Peyer's patch (tissue), 4 donors: Measurements from ENCODE around the gene TRIM2. TPM values are rescaled to one million over a fixed set of nuclear protein-coding genes. Genes with fewer than 3 reads are reported as not detected.

ENCODE experiments used
- DNase-seq, 3 donors: peaks; one replicate each; pipeline ENCODE4 v3.0.0-alpha.2; 2017 to 2019
- H3K27ac ChIP-seq, 4 donors: fragments of 200-600 bp; sonication (generic); one replicate each; pipeline ENCODE4 v1.5.1; 2016 to 2019
- H3K27me3 ChIP-seq, 2 donors: fragments of 200-600 bp; sonication (generic); one replicate each; pipeline ENCODE4 v1.5.1; 2019
- H3K36me3 ChIP-seq, 3 donors: fragments of 200-600 bp; sonication (generic); one replicate each; pipeline ENCODE4 v1.5.1; 2016 to 2019
- H3K4me1 ChIP-seq, 4 donors: fragments of 200-600 bp; sonication (generic); one replicate each; pipeline ENCODE4 v1.5.1; 2016 to 2019
- H3K4me3 ChIP-seq, 4 donors: fragments of 200-600 bp; sonication (generic); 1 replicate in 3 of 4; 2 replicates in 1 of 4; pipeline ENCODE4 v1.5.1; 2016 to 2019; ENCODE audit warnings: mild to moderate bottlenecking in 1 of 4
- H3K9me3 ChIP-seq, 4 donors: fragments of 200-600 bp; sonication (generic); one replicate each; pipeline ENCODE4 v1.5.1; 2016 to 2019; ENCODE audit warnings: mild to moderate bottlenecking in 1 of 4
- CTCF ChIP-seq, 6 experiments: fragments of 450-650 bp in 4 of 6; fragments of 200-600 bp in 2 of 6; sonication (generic) in 1 of 6; IDR thresholded peaks; one replicate each; pipeline ENCODE4 v1.5.1; 2017 to 2019; ENCODE audit warnings: antibody characterized with exemption in 6 of 6, mild to moderate bottlenecking in 3 of 6, moderate library complexity in 1 of 6
- POLR2A ChIP-seq, 2 donors: fragments of 450-650 bp; IDR thresholded peaks; one replicate each; pipeline ENCODE4 v1.5.1; 2017; ENCODE audit warnings: antibody characterized with exemption in 2 of 2, mild to moderate bottlenecking in 2 of 2, moderate library complexity in 2 of 2
- total RNA-seq, 4 donors: library from RNA; depleted of rRNA; stranded (reverse); fragments of >200 nt; gene quantifications; one replicate each; pipeline ENCODE4 v1.1.0, GENCODE V29; 2016

Gene TRIM2
- total RNA-seq, 4 donors from 2014 or later: 58.6 to 158 (median 144) TPM

GRCh38 chr4:153265306-153266047 is 61.2 kb downstream of the TRIM2 start:
- TF ChIP-seq POLR2A (IDR thresholded peaks at IDR 0.05) (no peak), CTCF (IDR thresholded peaks at IDR 0.05) (no peak)
- H3K36me3 ChIP-seq: no peaks in the 10 kb centered on the region
- H3K4me1 ChIP-seq: peaks cover 0 to 12% (median 0%) of the 10 kb centered on the region in 4 donors
- H3K4me3 ChIP-seq: no peak overlapping the region
- H3K27ac ChIP-seq: no peak overlapping the region
- no peak for DNase-seq
- H3K9me3 ChIP-seq: peaks cover 0 to 4% (median 0%) of the 10 kb centered on the region in 4 donors
- H3K27me3 ChIP-seq: no peaks in the 10 kb centered on the region

DNA sequence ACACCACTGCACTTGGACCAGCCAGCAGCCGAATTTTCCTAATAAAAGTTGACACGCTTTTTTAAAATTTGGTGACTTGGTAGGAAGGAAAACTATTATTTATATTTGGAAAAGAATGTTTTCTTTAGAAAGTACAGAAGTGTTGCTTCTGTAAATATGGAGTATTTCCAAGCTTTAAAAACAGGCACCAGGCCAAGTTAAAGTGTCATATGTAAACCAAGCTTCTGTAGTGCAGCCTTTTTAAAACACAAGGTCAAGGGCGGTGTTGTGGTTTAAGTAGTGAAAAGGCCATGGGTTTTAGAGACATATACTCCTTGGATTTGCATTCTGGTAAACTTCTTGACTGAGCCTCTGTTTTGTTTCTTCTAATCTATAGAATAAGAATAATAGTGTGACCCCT is 62.7 kb downstream of the TRIM2 start:
- no peaks in the 10 kb centered on the region for H3K27me3 ChIP-seq
- no peaks in the 10 kb centered on the region for H3K9me3 ChIP-seq
- no peak for TF ChIP-seq POLR2A (IDR thresholded peaks at IDR 0.05)
- no peak for TF ChIP-seq CTCF (IDR thresholded peaks at IDR 0.05)
- peaks cover 0 to 12% (median 0%) of the 10 kb centered on the region in 4 donors for H3K4me1 ChIP-seq
- H3K27ac ChIP-seq: no peak overlapping the region
- DNase-seq: no peak
- no peak overlapping the region for H3K4me3 ChIP-seq
- H3K36me3 ChIP-seq: no peaks in the 10 kb centered on the region

GRCh38 chr4:153267890-153268289 is 63.6 kb downstream of the TRIM2 start:
- H3K27ac ChIP-seq: peak overlapping the region in 1 of 4 donors; percentile 13
- no peak for DNase-seq
- H3K36me3 ChIP-seq: no peaks in the 10 kb centered on the region
- H3K27me3 ChIP-seq: no peaks in the 10 kb centered on the region
- H3K4me3 ChIP-seq: no peak overlapping the region
- peaks cover 0 to 12% (median 0%) of the 10 kb centered on the region in 4 donors for H3K4me1 ChIP-seq
- TF ChIP-seq POLR2A (IDR thresholded peaks at IDR 0.05) (no peak), CTCF (IDR thresholded peaks at IDR 0.05) (no peak)
- H3K9me3 ChIP-seq: no peaks in the 10 kb centered on the region

DNA sequence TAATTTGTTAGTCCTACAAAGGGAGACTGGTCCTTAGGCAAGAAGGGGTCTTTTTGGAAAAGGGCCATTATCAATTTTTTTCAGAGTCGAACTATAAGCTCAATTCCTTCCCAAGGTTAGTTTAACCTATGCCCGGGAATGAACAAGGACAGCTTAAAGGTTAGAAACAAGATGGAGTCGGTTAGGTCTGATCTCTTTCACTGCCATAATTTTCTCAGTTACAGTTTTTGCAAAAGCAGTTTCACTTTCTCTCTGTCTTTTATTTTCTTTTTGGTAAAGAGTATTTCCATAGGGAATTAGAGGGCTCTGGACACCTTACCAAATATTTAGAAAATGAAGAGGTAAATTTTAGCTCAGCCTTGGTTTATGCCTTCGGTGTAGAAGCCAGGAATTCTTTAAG is 64.1 kb downstream of the TRIM2 start:
- Histone ChIP-seq H3K4me1 (peaks cover 0 to 12% (median 0%) of the 10 kb centered on the region in 4 donors), H3K36me3 (no peaks in the 10 kb centered on the region), H3K9me3 (no peaks in the 10 kb centered on the region), H3K27ac (peak overlapping the region in 1 of 4 donors; percentile 13), H3K27me3 (no peaks in the 10 kb centered on the region), H3K4me3 (no peak overlapping the region)
- no peak for DNase-seq
- TF ChIP-seq CTCF (IDR thresholded peaks at IDR 0.05) (no peak), POLR2A (IDR thresholded peaks at IDR 0.05) (no peak)

GRCh38 chr4:153269218-153269990 is 65.2 kb downstream of the TRIM2 start:
- no peaks in the 10 kb centered on the region for H3K27me3 ChIP-seq
- peaks cover 0 to 12% (median 0%) of the 10 kb centered on the region in 4 donors for H3K4me1 ChIP-seq
- no peak overlapping the region for H3K4me3 ChIP-seq
- TF ChIP-seq POLR2A (IDR thresholded peaks at IDR 0.05) (no peak), CTCF (IDR thresholded peaks at IDR 0.05) (no peak)
- no peak overlapping the region for H3K27ac ChIP-seq
- no peak for DNase-seq
- no peaks in the 10 kb centered on the region for H3K9me3 ChIP-seq
- H3K36me3 ChIP-seq: no peaks in the 10 kb centered on the region
